Ovary (tissue), 3 donors: ENCODE results near the gene KRT35.

Experiments used
- CTCF ChIP-seq, 3 donors: fragments of 450-650 bp in 2 of 3; fragments of 200-600 bp in 1 of 3; IDR thresholded peaks; one replicate each; pipeline versions ENCODE4 v1.5.1 to v1.8.0; 2016 to 2022; ENCODE audit warnings: antibody characterized with exemption in 3 of 3, mild to moderate bottlenecking in 1 of 3
- POLR2A ChIP-seq: fragments of 450-650 bp; IDR thresholded peaks from one replicate; pipeline ENCODE4 v1.6.1; 2017; ENCODE audit warnings: antibody characterized with exemption, mild to moderate bottlenecking, moderate library complexity
- donor health status: DM: no; HTN: no; CAD: no.

GRCh38 chr17:41486316-41486715 lies 5.4 kb upstream of the KRT35 start:
- TF ChIP-seq POLR2A (no peak), CTCF (IDR thresholded peaks at IDR 0.05) (no peak)
